ENCODE measurements around the gene CARS2. TPM values are rescaled to one million over a fixed set of nuclear protein-coding genes. Genes with fewer than 3 reads are reported as not detected.

Gene CARS2
- total RNA-seq, 4 donors from 2014 or later = 33.9 to 64.7 (median 51.8) TPM

- intact Hi-C loops (cut with DNase I; ENCODE audit: low total_unique reads) = no loop called here
- no peak for DNase-seq (ENCODE audit: low spot score in 2 of 2)
Measured at GRCh38 chr13:110640591-110641029, 65.3 kb downstream of the CARS2 start.

DNA sequence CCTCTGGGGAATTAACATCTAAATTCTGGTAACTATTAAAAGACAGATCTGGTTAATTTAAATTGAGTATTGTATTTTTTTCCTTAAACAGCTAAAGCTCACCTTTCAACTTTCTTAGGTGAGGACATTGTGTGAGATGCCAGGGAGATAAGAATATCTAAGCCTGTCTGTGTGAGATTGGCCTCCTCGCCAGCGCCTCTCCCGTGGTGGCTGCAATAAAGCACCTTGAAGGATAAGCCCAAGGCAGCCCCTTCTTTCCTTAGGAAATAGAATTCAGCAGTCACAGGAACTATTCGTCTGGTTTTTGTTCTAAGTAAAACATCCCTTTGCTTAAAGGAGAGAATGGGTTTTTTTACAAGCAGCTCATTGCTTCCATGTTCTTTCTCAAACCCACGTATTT is 66.0 kb downstream of the CARS2 start:
- no peak overlapping the region for H3K4me3 ChIP-seq (ENCODE audit: low read depth, poor library complexity, severe bottlenecking)
- 85 to 87% methylated on average over 5 of the region's 5 CpGs for WGBS, 2 donors
- TF ChIP-seq, protein P1, sequence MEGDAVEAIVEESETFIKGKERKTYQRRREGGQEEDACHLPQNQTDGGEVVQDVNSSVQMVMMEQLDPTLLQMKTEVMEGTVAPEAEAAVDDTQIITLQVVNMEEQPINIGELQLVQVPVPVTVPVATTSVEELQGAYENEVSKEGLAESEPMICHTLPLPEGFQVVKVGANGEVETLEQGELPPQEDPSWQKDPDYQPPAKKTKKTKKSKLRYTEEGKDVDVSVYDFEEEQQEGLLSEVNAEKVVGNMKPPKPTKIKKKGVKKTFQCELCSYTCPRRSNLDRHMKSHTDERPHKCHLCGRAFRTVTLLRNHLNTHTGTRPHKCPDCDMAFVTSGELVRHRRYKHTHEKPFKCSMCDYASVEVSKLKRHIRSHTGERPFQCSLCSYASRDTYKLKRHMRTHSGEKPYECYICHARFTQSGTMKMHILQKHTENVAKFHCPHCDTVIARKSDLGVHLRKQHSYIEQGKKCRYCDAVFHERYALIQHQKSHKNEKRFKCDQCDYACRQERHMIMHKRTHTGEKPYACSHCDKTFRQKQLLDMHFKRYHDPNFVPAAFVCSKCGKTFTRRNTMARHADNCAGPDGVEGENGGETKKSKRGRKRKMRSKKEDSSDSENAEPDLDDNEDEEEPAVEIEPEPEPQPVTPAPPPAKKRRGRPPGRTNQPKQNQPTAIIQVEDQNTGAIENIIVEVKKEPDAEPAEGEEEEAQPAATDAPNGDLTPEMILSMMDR (IDR thresholded peaks at IDR 0.05) = no peak
- TF ChIP-seq POLR2A (IDR thresholded peaks at IDR 0.05) = no peak
- intact Hi-C loops (cut with DNase I; ENCODE audit: low total_unique reads) = no loop called here
- DNase-seq (ENCODE audit: low spot score in 2 of 2) = no peak

More at GRCh38 chr13:110640591-110641029, 65.3 kb downstream of the CARS2 start:
- no peak overlapping the region for H3K4me3 ChIP-seq (ENCODE audit: low read depth, poor library complexity, severe bottlenecking)
- TF ChIP-seq, protein P1 (IDR thresholded peaks at IDR 0.05) = no peak
- TF ChIP-seq POLR2A (IDR thresholded peaks at IDR 0.05) = no peak
- 61 to 82% methylated on average over 9 to 13 of the region's 13 CpGs for WGBS, 2 donors

DNA sequence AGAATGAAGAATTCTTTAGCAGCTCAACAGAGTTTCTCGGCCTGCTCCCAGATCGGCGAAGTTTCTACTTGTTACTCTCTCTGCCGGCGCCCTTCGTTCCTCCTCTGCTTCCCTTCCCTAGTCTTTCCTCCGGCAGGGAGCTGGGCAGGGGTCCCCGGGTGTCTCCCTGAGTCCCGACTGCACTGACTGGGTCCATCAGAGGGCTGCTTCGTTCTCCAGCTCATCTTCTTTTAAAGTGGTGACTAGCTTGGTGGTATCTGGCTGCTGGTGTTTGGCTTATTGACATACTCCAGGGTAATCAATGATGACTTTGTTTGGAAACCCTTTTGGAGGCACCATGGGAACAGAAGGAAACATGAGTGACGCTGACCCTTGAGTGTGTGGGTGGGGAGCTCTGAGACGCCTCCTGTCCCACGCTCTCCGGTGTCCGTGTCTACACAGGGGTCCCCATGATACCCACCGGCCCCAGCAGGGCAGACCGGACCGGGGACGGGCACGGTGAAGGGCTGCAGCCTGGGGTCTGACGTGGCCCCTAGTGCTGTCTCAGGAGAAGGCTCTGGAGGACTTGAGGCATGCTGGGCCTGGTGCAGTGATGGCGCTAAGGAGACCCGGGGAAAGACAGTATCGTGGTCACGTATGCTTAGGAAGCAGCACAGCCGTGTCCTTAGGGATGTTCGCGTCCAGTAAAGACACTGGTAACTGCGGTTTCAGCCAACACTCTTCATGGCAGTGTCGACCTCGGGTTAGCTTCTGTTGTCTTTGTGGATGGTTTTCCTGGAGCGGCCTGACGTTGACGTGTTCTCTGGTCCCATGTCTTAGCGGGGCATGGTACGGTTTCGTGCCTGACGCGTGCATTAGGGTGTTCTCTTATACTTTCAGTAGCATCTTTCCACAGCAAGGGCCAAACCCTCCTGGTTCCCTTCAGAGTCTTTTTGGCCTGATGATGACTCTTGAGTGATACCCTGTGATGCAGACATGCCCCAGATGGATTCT is 66.8 kb downstream of the CARS2 start:
- no peak overlapping the region for H3K4me3 ChIP-seq (ENCODE audit: low read depth, poor library complexity, severe bottlenecking)
- intact Hi-C loops (cut with DNase I; ENCODE audit: low total_unique reads) = no loop called here
- 93 to 94% methylated on average over 39 of the region's 39 CpGs for WGBS, 2 donors
- no peak for DNase-seq (ENCODE audit: low spot score in 2 of 2)
- no peak for TF ChIP-seq POLR2A (IDR thresholded peaks at IDR 0.05)
- TF ChIP-seq, protein P1 (IDR thresholded peaks at IDR 0.05) = no peak

GRCh38 chr13:110638257-110638656 is 67.7 kb downstream of the CARS2 start:
- no peak for TF ChIP-seq POLR2A (IDR thresholded peaks at IDR 0.05)
- TF ChIP-seq, protein P1 (IDR thresholded peaks at IDR 0.05) = no peak
- H3K4me3 ChIP-seq (ENCODE audit: low read depth, poor library complexity, severe bottlenecking) = no peak overlapping the region
- 92% methylated on average over 23 of the region's 23 CpGs for WGBS, 2 donors
- DNase-seq (ENCODE audit: low spot score in 2 of 2) = no peak
- intact Hi-C loops (cut with DNase I; ENCODE audit: low total_unique reads) = no loop called here

- WGBS, 2 donors = 67 to 80% methylated on average over 6 of the region's 6 CpGs
- intact Hi-C loops (cut with DNase I; ENCODE audit: low total_unique reads) = no loop called here
- H3K4me3 ChIP-seq (ENCODE audit: low read depth, poor library complexity, severe bottlenecking) = no peak overlapping the region
- TF ChIP-seq, protein P1 (IDR thresholded peaks at IDR 0.05) = no peak
- no peak for TF ChIP-seq POLR2A (IDR thresholded peaks at IDR 0.05)
- DNase-seq (ENCODE audit: low spot score in 2 of 2) = no peak
Measured at GRCh38 chr13:110637747-110638146, 68.2 kb downstream of the CARS2 start.
